Lung (tissue), 12 donors: ENCODE measurements around the gene CTNND1. TPM values are rescaled to one million over a fixed set of nuclear protein-coding genes. Genes with fewer than 3 reads are reported as not detected.
A peak's percentile ranks its signal among the peaks of the same experiment; 100 is the strongest.

Source experiments
- ATAC-seq: fragments of 200-7000 bp; cut with Tn5 transposase; one replicate; pipeline ENCODE4 v1.9.1; 2020; ENCODE audit warnings: moderate number of reproducible peaks; ENCODE audit not compliant: insufficient read depth, low FRiP score
- DNase-seq, 3 donors: peaks; one replicate each; pipeline ENCODE4 v3.0.0-alpha.2; 2013 to 2017
- H3K27ac ChIP-seq, 2 donors: one replicate each; pipeline ENCODE4 v1.5.1; 2013; ENCODE audit warnings: mild to moderate bottlenecking in 2 of 2, moderate library complexity in 2 of 2, control low read depth in 1 of 2, inconsistent platforms in 1 of 2, low read depth in 1 of 2, low read length in 1 of 2
- H3K27me3 ChIP-seq, 3 donors: one replicate each; pipeline ENCODE4 v1.5.1; 2013; ENCODE audit warnings: low read length in 2 of 3; ENCODE audit not compliant: control insufficient read depth in 3 of 3, insufficient read depth in 3 of 3
- H3K36me3 ChIP-seq, 4 donors: one replicate each; pipeline ENCODE4 v1.5.1; 2013; ENCODE audit warnings: low read length in 4 of 4, mild to moderate bottlenecking in 1 of 4, moderate library complexity in 1 of 4; ENCODE audit not compliant: control insufficient read depth in 4 of 4, insufficient read depth in 4 of 4
- H3K4me1 ChIP-seq, 5 donors: one replicate each; pipeline ENCODE4 v1.5.1; 2013; ENCODE audit warnings: low read length in 5 of 5, mild to moderate bottlenecking in 2 of 5, moderate library complexity in 1 of 5; ENCODE audit not compliant: control insufficient read depth in 5 of 5, insufficient read depth in 5 of 5
- H3K4me3 ChIP-seq: one replicate; pipeline ENCODE4 v1.5.1; 2013; ENCODE audit warnings: mild to moderate bottlenecking, control low read depth, moderate library complexity
- H3K9ac ChIP-seq, 2 donors: one replicate each; pipeline ENCODE4 v1.5.1; 2013; ENCODE audit warnings: low read length in 2 of 2, control low read depth in 1 of 2; ENCODE audit not compliant: insufficient read depth in 1 of 2
- H3K9me3 ChIP-seq, 4 donors: one replicate each; pipeline ENCODE4 v1.5.1; 2013; ENCODE audit warnings: low read length in 3 of 4, mild to moderate bottlenecking in 1 of 4, moderate library complexity in 1 of 4; ENCODE audit not compliant: control insufficient read depth in 4 of 4, insufficient read depth in 3 of 4
- WGBS, 2 donors: extraction: QIAGEN DNeasy Blood & Tissue Kit; methylation state at CpG; one replicate each; pipeline ENCODE4 v1.1.7; 2013; 5-methylcytosine and 5-hydroxymethylcytosine counted together
- polyA plus RNA-seq, 2 donors: library from polyadenylated mRNA; stranded (reverse); fragments of 200-250 nt; gene quantifications; one replicate each; pipeline ENCODE4 v1.2.1, GENCODE V29; 2013
- total RNA-seq, 2 donors: library from RNA; depleted of rRNA in 1 of 2; stranded (reverse); fragments of >200 nt in 1 of 2; gene quantifications; one replicate each; pipeline ENCODE4 v1.2.1, GENCODE V29; 2014 to 2021
- TF ChIP-seq, protein P1 (sequence below): IDR thresholded peaks from 2 replicates; pipeline ENCODE4 v1.5.1; 2012; ENCODE audit warnings: mild to moderate bottlenecking; ENCODE audit errors: control extremely low read depth, extremely low read depth
- donor health status: control.
- donor health status: control.
- donor health status: Bipolar disorder and iron deficiency.
- donor health status: healthy.
- donor health status: DM: yes; HTN: yes; CAD: no.

The CTNND1 gene
- total and polyA plus RNA-seq, 4 donors: 36.5 to 423 (median 128) TPM

DNA sequence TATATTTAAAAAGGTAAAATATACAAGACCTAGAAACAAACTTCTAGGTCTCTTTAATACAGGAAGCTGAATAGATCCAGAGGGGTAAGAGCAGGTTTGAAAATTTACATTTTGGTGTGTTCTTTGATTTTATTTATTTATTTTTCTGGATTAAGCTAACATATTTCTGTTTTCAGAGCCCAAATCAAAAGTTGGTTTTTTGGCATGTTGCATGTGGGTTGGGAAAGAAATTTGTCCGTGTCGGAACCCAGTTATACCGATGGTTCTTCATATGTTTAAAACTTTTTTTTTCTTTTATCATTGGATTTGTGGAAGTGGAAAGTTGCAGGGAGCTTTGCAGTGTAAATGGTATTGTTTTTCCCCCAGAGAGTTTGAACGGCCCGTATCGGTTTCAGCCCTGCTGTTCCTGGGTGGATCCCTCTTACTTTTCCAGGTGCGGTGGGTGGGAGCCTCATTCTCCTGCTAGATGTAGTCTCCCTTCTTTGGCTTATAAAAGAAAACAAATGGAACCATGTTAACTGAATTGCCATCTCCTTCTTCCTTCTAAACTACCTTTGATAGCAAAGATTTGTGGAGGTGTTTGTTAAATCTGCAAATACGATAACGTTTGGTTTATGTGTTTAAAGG is 746 bp downstream of the CTNND1 start:
- Histone ChIP-seq H3K4me3 (peak overlapping the region; percentile 77), H3K27ac (peak overlapping the region; percentile 88 to 99), H3K4me1 (peaks cover 2 to 29% (median 10%) of the 10 kb centered on the region in 5 donors), H3K9ac (peak overlapping the region; percentile 78 to 100), H3K9me3 (no peaks in the 10 kb centered on the region), H3K27me3 (no peaks in the 10 kb centered on the region), H3K36me3 (peaks cover 0 to 1% (median 0%) of the 10 kb centered on the region in 4 donors)
- DNase-seq: peak; percentile 49 to 69 (median 61)
- no peak for ATAC-seq
- TF ChIP-seq, protein P1, sequence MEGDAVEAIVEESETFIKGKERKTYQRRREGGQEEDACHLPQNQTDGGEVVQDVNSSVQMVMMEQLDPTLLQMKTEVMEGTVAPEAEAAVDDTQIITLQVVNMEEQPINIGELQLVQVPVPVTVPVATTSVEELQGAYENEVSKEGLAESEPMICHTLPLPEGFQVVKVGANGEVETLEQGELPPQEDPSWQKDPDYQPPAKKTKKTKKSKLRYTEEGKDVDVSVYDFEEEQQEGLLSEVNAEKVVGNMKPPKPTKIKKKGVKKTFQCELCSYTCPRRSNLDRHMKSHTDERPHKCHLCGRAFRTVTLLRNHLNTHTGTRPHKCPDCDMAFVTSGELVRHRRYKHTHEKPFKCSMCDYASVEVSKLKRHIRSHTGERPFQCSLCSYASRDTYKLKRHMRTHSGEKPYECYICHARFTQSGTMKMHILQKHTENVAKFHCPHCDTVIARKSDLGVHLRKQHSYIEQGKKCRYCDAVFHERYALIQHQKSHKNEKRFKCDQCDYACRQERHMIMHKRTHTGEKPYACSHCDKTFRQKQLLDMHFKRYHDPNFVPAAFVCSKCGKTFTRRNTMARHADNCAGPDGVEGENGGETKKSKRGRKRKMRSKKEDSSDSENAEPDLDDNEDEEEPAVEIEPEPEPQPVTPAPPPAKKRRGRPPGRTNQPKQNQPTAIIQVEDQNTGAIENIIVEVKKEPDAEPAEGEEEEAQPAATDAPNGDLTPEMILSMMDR: no peak
- WGBS, 2 donors: 0 to 3% methylated on average over 9 of the region's 9 CpGs

DNA sequence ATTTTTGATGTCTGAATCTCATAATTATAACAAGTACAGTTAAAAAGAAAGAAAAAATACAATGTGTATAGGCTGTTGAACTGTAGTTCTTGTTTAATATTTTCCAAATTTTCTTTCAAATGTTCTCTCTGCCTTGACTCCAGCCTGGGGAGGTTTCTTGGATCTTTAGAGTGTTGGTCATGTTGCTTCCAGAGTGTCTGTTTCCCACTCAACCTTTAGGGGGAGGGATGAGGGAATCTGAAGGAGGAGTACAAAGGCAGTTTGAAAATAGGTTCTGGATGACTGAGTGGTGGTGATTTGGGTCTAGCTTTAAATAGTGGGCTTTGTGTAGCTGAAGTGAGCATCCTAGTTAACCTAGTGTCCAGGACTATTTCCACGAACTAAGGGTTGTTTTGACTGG is 2.0 kb downstream of the CTNND1 start:
- DNase-seq (peak; percentile 51 to 89 (median 88)), ATAC-seq (no peak)
- H3K9ac ChIP-seq: peak overlapping the region; percentile 78 to 100
- H3K4me3 ChIP-seq: peak overlapping the region; percentile 69
- no peaks in the 10 kb centered on the region for H3K9me3 ChIP-seq
- 16 to 43% methylated on average over 1 of the region's 1 CpG for WGBS, 2 donors
- TF ChIP-seq, protein P1: no peak
- peak overlapping the region; percentile 56 to 77 for H3K27ac ChIP-seq
- H3K36me3 ChIP-seq: peaks cover 0 to 1% (median 0%) of the 10 kb centered on the region in 4 donors
- H3K27me3 ChIP-seq: no peaks in the 10 kb centered on the region
- peaks cover 2 to 36% (median 10%) of the 10 kb centered on the region in 5 donors for H3K4me1 ChIP-seq

DNA sequence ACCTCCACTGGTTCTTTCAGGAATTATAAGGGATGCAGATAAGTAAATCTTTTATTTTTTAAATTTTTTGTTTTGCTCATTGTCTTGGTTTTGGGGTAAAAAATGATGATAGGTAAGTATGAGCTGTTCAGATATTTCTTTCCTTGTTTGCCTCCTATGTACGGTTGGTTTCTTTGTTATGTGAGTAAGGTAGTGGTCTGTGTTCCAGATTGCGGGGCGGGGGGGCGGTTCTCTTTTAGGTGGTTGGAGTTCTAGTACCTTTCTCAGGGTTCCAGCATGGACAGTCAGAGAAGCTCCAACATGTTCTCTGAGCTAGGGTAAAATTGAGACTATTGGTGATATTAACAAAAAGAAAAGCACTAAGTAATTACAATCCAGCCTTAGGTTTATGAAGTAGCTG is 2.4 kb downstream of the CTNND1 start:
- DNase-seq: no peak
- Histone ChIP-seq H3K27ac (peak overlapping the region in 1 of 2 donors; percentile 56), H3K4me3 (peak overlapping the region; percentile 69)

More for the DNA sequence above, 2.4 kb downstream of the CTNND1 start:
- TF ChIP-seq, protein P1: no peak
- H3K9ac ChIP-seq: peak overlapping the region; percentile 78 to 100
- ATAC-seq: no peak
- 28 to 69% methylated on average over 4 of the region's 4 CpGs for WGBS, 2 donors
- no peaks in the 10 kb centered on the region for H3K9me3 ChIP-seq
- peaks cover 0 to 1% (median 0%) of the 10 kb centered on the region in 4 donors for H3K36me3 ChIP-seq
- H3K4me1 ChIP-seq: peaks cover 3 to 36% (median 10%) of the 10 kb centered on the region in 5 donors
- no peaks in the 10 kb centered on the region for H3K27me3 ChIP-seq
